K562 (cell line): ENCODE measurements around the gene GDF2. TPM values are rescaled to one million over a fixed set of nuclear protein-coding genes. Genes with fewer than 3 reads are reported as not detected.
A peak's percentile ranks its signal among the peaks of the same experiment; 100 is the strongest.

Source experiments
- ARNT ChIP-seq, 2 experiments: fragments of 450-650 bp; IDR thresholded peaks; 2 replicates each; pipeline ENCODE4 v1.6.1; 2016; ENCODE audit warnings: mild to moderate bottlenecking in 1 of 2
- CBFA2T2 ChIP-seq: fragments of 450-650 bp; conservative IDR thresholded peaks from 2 replicates; pipeline ENCODE4 v1.6.1; 2017; ENCODE audit warnings: mild to moderate bottlenecking
- CEBPG ChIP-seq, 3 experiments: fragments of 200-800 bp in 1 of 3; sonication (Bioruptor generic) in 1 of 3; sonication (generic) in 1 of 3; formaldehyde crosslinking in 1 of 3; IDR thresholded peaks in 2 of 3; conservative IDR thresholded peaks in 1 of 3; 2 replicates each; pipeline versions ENCODE4 v1.6.1 to v1.8.0; 2016 to 2022; ENCODE audit warnings: missing compliant biosample characterization in 2 of 3, missing genetic modification characterization in 2 of 3, mild to moderate bottlenecking in 1 of 3, missing genetic modification reagents in 1 of 3
- CHCHD3 ChIP-seq: fragments of 250-450 bp; sonication (Bioruptor Pico); IDR thresholded peaks from 2 replicates; pipeline ENCODE4 v2.1.2; 2022; ENCODE audit warnings: mild to moderate bottlenecking
- CXXC5 ChIP-seq: fragments of 250-450 bp; sonication (Bioruptor Pico); IDR thresholded peaks from 2 replicates; pipeline ENCODE4 v1.8.0; 2022; ENCODE audit warnings: inconsistent platforms, mild to moderate bottlenecking, moderate library complexity
- E2F8 ChIP-seq: fragments of 450-650 bp; IDR thresholded peaks from 2 replicates; pipeline ENCODE4 v1.7.1; 2018; ENCODE audit warnings: mild to moderate bottlenecking, low read depth; ENCODE audit not compliant: partially characterized antibody
- HCFC1 ChIP-seq: IDR thresholded peaks from 2 replicates; pipeline ENCODE4 v1.6.1; 2012; ENCODE audit warnings: low read depth, low read length, improper control_type of control experiment
- ILF3 ChIP-seq: fragments of 450-650 bp; IDR thresholded peaks from 2 replicates; pipeline ENCODE4 v1.6.1; 2018; ENCODE audit warnings: antibody characterized with exemption, mild to moderate bottlenecking, moderate library complexity, borderline replicate concordance
- MAFF ChIP-seq: IDR thresholded peaks from 2 replicates; pipeline ENCODE4 v1.6.1; 2012; ENCODE audit warnings: low read length, improper control_type of control experiment
- PML ChIP-seq: IDR thresholded peaks from 2 replicates; pipeline ENCODE4 v1.6.1; 2012; ENCODE audit warnings: low read length, inconsistent platforms
- POLR3A ChIP-seq: IDR thresholded peaks from 2 replicates; pipeline ENCODE4 v1.6.1; 2011; ENCODE audit warnings: borderline replicate concordance, mild to moderate bottlenecking, moderate library complexity; ENCODE audit not compliant: insufficient read length, insufficient read depth; ENCODE audit errors: extremely low read depth
- SMC3 ChIP-seq: conservative IDR thresholded peaks from 2 replicates; pipeline ENCODE4 v1.6.1; 2011; ENCODE audit warnings: low read depth, low read length, improper control_type of control experiment; ENCODE audit not compliant: insufficient read depth
- THAP7 ChIP-seq: fragments of 250-450 bp; sonication (Bioruptor Pico); IDR thresholded peaks from 2 replicates; pipeline ENCODE4 v1.5.0; 2021
- YY1 ChIP-seq, 3 experiments: IDR thresholded peaks; 2 replicates each; pipeline ENCODE4 v1.6.1; 2011; ENCODE audit warnings: low read length in 2 of 3, mild to moderate bottlenecking in 2 of 3, moderate library complexity in 2 of 3, borderline replicate concordance in 1 of 3, control low read depth in 1 of 3, low read depth in 1 of 3; ENCODE audit not compliant: insufficient read depth in 3 of 3, insufficient replicate concordance in 2 of 3, control insufficient read depth in 1 of 3, insufficient read length in 1 of 3; ENCODE audit errors: extremely low read depth in 1 of 3
- polyA plus RNA-seq, 8 experiments: library from polyadenylated mRNA; depleted of rRNA in 4 of 8; stranded (reverse) in 5 of 8; unstranded in 3 of 8; fragments of >200 nt; fragmentation: Nextera tagmentation in 2 of 8; fragmentation: Illumina TruSeq in 1 of 8; extraction: Ambion mirVana in 2 of 8; extraction: Trizol in 1 of 8; gene quantifications; 2 replicates each; pipeline versions ENCODE4 v1.2.1 to v1.2.3, GENCODE V29; 2011 to 2014; ENCODE audit warnings: inconsistent platforms in 1 of 8, missing spikeins in 1 of 8
- total RNA-seq, 7 experiments: library from RNA; depleted of rRNA in 6 of 7; stranded (reverse); fragments of >200 nt in 6 of 7; fragmentation: Illumina TruSeq in 2 of 7; extraction: Trizol in 2 of 7; gene quantifications; 2 replicates each; pipeline versions ENCODE4 v1.2.1 to v1.2.3, GENCODE V29; 2011 to 2021; ENCODE audit warnings: low replicate concordance in 1 of 7
- TF ChIP-seq, protein P1 (sequence below): fragments of 450-650 bp; IDR thresholded peaks from 2 replicates; pipeline ENCODE4 v1.6.1; 2017; ENCODE audit warnings: antibody characterized with exemption, mild to moderate bottlenecking

GDF2 gene
- total and polyA plus RNA-seq, 9 of the 15 experiments (the other 6 are each of a cell fraction or from before 2014, with no cell fraction given) = 0.08 to 0.58 (median 0.27) TPM; not detected in 2

DNA sequence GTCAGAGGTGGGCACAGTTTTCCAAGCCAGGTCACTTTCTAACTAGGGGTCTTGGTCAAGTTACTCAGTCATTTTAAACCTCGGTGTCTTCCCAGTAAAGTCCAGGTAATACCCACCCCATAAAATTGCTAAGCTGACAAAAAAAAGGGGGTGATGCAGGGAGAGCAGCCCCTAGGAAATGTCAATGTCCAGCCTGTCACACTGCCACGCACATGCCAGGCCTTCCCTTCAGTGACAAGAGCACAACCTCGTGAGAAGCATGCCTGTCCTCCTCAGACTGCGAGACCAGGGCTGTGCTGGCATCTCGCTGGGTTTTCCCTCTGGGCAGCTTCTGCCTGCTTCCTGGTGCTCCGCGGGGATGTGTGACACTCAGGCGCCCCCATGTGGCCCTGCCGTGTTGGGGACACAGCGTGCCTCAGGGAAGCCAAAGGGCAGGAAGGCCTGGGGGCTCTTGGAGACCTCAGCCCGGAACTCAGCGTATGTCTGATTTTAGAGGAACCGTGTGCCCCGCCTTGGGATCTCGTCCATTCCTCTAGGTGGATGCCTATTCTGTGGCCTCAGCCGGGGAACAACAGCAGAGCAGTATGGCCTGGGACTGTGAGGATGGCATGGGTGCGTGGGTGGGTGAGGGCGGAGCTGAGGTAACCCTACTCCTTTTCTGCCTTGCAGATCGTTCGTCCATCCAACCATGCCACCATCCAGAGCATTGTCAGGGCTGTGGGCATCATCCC, 10.2 kb upstream of the GDF2 start (continued):
- TF ChIP-seq CEBPG (CRISPR knock-in tag; IDR thresholded peaks at IDR 0.05) (no peak), CEBPG (tag; conservative IDR thresholded peaks at IDR 0.05 in 1 of 2, IDR thresholded peaks at IDR 0.05 in 1 of 2) (no peak), E2F8 (no peak), CHCHD3 (CRISPR knock-in tag) (no peak), YY1 (IDR thresholded peaks at IDR 0.05; ENCODE audit: borderline replicate concordance in 1 of 3, control insufficient read depth in 1 of 3, extremely low read depth in 1 of 3, insufficient read depth in 3 of 3, insufficient read length in 1 of 3, insufficient replicate concordance in 2 of 3, low read depth in 1 of 3, low read length in 2 of 3) (no peak), ARNT (IDR thresholded peaks at IDR 0.05) (no peak), THAP7 (no peak), CXXC5 (CRISPR knock-in tag) (0 out of 2 replicates have a peak, but pooled peaks have one; percentile 14), HCFC1 (0 out of 2 replicates have a peak, but pooled peaks have one; percentile 8), CBFA2T2 (no peak), MAFF (peak; percentile 48), PML (no peak), POLR3A (no peak), ILF3 (no peak), SMC3 (peak; percentile 92)
- TF ChIP-seq, protein P1, sequence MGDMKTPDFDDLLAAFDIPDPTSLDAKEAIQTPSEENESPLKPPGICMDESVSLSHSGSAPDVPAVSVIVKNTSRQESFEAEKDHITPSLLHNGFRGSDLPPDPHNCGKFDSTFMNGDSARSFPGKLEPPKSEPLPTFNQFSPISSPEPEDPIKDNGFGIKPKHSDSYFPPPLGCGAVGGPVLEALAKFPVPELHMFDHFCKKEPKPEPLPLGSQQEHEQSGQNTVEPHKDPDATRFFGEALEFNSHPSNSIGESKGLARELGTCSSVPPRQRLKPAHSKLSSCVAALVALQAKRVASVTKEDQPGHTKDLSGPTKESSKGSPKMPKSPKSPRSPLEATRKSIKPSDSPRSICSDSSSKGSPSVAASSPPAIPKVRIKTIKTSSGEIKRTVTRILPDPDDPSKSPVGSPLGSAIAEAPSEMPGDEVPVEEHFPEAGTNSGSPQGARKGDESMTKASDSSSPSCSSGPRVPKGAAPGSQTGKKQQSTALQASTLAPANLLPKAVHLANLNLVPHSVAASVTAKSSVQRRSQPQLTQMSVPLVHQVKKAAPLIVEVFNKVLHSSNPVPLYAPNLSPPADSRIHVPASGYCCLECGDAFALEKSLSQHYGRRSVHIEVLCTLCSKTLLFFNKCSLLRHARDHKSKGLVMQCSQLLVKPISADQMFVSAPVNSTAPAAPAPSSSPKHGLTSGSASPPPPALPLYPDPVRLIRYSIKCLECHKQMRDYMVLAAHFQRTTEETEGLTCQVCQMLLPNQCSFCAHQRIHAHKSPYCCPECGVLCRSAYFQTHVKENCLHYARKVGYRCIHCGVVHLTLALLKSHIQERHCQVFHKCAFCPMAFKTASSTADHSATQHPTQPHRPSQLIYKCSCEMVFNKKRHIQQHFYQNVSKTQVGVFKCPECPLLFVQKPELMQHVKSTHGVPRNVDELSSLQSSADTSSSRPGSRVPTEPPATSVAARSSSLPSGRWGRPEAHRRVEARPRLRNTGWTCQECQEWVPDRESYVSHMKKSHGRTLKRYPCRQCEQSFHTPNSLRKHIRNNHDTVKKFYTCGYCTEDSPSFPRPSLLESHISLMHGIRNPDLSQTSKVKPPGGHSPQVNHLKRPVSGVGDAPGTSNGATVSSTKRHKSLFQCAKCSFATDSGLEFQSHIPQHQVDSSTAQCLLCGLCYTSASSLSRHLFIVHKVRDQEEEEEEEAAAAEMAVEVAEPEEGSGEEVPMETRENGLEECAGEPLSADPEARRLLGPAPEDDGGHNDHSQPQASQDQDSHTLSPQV = no peak
